ENCODE measurements around the gene PTPRF.

DNA sequence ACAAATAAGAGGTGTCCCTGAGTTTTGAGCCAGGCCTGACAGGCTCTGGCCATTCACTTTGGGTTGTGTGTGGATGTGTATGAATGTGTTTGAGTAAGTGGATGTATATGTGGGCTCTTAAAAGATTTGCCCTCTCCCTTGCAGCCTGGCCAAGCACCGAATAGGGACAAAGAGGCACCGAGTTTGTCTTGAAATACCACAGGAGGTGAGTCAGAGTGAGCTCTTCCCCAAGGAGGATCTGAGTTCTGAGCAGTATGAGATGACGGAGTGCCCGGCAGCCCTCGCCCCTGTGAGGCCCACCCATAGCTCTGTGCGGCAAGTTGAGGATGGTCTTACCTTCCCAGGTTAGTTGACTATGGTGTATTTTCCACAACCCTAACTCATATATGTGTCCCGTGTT lies 138.3 kb downstream of the PTPRF start:
- no peak for TF ChIP-seq POLR2A (IDR thresholded peaks at IDR 0.05; ENCODE audit: low read length)
- no peak for TF ChIP-seq GATA1 (IDR thresholded peaks at IDR 0.05; ENCODE audit: low read depth, low read length)
